HG02852 (cell line): ENCODE data around the gene RUNX1.

ENCODE experiments used
- ATAC-seq: cut with Tn5 transposase; IDR thresholded peaks from one replicate; pipeline ENCODE4 v1.9.1; 2021; ENCODE audit warnings: mild to moderate bottlenecking, moderate library complexity; ENCODE audit not compliant: unreplicated experiment

Gene RUNX1

DNA sequence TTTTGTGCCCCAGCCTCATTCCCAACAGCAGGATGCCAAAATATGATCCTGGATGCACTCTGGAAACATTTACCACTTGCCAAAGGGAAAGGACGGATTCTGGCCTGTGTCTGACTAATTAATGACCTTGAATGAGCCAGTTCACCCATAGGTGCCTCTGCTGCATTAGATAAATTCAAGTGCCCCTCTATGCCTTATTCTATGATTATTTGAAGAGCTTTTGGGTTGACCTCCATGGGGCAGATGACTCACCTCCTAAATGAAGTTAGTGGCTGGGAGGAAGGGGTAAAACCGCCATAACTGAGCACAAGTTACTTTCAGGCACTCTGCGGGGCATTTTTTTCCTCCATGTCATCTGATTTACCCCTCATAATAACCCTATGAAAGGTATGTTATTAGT, 282.2 kb downstream of the RUNX1 start:
- ATAC-seq = no peak

DNA sequence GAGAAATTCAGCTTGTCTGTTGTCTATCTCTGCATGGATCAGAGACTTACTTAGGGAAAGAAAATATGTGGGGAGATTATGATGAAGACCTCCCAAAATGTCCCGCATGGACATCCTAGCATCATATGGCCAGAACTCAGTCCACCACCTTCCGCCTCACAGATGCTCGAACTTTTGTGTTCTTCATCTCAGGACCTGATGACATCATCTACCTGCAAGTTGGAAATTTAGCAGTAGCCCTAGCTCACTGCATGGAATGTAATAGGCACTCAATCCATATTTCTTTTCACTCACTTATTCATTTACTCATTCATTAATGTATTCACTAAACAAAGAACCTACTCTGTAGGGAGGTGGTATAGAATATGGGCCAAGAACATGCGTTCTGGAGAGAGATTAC, 283.5 kb downstream of the RUNX1 start:
- ATAC-seq = no peak

DNA sequence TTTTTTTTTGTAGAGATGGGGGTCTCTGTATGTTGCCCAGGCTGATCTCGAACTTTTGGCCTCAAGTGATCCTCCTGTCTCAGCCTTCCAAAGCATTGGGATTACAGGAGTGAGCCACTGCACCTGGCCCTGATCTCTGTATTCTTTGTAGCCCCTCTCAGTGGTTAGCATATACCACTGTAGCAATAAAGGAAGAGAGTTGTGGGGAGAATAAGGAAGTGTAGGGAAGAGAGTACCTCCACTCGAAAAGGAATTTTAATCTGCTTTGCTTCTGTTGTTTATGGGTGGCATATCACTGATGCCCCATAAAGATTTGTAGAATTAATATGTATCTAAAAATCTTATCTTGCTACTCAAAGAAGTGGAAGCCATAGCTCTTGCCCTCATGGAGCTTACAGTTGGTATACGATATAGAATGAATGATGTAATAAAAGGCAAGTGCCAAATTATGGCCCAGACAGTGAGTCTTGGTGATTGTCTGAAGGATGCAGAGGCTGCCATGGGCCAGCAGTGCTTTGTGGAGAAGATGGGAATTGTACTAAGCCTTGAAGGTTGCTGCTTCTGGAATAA, 284.3 kb downstream of the RUNX1 start:
- ATAC-seq = no peak

DNA sequence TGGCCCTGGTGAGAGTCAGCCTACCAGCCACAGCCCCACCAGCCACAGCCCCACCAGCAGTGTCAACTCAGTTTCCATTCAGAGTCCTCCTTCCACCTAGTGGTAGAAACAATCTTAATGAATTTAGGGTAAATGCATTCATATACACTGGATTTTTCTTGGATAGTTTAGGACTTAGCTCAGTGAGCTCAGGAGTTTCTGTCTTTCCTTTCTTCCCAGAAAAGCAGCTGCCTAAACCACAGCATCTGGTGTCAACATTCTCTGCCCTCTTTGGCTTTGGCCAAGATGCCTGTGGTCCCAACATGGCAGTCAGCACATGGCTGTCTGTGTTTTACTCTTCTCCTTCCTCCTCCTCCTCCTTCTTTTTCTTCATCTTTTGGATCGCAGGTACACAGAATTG, 286.3 kb downstream of the RUNX1 start:
- no peak for ATAC-seq

DNA sequence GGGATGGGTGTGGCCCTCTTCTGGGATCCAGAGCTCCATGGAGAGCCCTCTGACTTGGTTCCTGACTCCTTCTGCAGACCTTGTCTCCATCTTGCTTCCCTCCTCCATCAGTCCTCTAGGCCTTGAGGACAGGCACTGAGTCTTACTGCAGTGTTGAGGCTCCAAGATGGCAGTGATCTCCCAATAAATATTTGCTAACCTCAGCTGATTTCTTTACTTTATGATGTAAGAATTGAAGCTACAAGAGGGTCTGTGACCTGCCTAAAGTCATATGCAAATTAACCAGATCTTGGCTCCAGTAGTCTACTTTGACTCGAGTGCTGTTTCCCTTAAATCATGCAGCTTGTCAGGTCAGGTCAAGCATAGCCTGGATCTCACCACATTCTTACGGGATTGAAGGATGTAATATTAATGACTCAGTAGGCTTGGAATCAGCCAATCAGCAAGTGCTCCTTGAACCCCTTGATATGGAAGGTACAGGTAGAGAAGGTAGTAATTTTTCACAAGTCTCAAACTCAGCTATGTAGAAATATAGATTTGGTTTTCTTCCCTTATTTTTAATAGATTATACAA, 287.3 kb downstream of the RUNX1 start:
- ATAC-seq = no peak

DNA sequence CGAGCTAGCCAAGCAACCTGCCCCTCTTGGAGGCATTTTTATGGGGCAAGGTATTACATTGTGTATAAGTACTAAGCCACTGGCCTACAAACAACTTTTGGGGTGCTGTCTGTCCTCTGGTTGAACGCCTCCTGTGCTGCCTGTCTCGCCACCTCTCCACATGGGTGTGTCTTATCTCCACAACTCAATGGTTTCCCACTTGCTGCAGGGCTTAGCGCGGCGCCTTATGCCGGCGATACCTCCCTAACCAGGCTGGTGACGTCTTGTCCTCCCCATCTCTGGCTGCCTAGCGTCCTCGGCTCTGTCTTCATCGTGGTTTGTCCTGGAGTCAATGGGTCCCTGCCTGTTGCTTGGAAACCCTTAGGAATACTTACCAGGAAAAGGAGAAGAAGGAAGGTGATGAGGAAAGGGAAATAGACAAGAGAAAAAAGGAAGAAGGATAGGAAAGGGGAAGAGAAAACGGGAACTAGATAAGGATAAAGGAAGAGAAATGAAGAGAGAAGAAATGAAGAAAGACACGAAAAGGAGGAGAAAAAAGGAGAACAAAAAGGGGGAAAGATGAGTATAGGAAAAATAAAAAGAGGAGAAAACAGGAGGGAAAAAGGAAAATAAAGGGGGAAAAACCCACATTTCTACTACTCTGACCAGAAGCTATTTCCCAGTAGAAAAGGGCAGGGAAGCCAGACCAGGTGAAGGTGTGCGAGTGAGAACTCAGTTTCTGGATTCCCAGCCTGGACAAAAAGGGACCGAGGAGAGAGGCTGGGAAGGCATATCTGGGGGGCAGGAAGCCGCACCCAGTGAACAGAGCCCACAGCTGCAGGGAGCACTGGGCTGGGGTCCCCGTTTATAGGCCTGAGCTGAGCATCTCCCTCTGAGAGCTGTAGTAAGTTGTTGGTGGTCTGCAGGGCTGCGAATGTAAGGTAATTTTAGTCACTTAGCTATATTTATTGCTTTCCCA, 294.1 kb downstream of the RUNX1 start:
- ATAC-seq = no peak

DNA sequence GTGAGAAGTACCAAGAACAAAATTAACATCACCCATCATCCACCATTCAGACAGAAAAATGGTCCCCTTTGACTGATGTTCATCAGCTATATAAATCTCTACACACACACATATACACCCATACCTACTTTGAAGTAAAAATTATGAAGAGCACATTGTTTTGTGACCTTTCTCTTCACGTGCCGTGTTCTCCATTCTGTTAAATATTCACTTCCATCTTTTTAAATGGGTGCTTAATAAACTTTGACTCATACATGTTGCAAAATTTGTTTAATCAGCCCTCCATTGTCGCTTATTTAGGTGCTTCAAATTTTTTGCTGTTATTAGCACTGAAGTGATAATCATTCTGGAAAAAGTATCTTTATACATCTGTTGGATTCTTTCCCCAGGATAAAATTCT, 300.2 kb downstream of the RUNX1 start:
- no peak for ATAC-seq

DNA sequence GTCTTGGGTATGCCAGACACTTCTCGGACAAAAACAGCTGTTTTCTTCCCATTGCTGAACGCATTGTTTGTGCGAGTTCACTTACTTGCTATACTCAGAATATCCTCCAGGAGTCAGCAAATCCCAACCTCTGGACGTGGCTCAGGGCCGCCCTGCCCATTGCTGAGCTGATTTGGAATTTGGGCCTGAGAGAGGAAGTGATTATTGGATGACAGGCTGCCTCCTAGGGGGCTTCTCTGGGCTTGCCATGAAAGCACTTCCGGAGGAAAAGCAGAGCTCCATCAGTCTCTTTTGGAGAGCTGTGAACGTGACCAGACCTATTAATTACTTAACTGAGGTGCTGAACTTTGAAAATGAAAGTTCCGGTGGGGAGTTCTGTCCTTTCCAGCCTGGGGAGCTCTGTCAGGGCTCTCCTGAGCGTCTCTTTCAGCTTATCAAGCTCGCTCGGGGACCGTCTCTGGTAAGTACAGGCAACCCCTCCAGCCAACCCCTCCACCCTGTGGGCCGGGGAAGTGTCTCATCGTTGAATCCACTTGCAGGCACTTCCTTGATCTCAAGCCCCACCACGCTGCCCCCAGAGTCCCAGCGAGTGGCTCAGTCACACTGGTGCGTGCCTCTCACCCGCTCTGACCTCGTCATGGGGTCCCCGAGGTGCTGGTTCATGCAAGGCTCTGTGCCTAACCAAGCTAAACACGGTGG, 303.4 kb downstream of the RUNX1 start:
- ATAC-seq = peak; percentile 89

DNA sequence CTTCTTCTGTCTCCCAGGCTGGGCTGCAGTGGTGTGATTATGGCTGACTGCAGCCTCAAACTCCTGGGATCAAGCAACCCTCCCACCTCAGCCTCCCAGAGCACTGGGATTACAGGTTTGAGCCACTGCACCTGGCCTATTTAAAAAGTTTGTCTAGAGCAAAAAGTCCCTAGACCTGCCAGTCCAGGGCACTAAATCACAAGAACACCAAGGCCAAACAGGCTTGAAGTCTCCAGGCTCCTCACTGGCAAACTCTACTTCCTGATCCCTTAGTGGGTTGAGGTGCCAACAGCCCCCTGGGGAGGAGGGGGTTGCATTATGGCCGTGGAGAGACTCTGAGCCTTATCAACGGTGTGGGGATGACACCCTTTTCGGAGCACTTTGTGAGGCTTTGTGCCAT, 304.3 kb downstream of the RUNX1 start:
- no peak for ATAC-seq

DNA sequence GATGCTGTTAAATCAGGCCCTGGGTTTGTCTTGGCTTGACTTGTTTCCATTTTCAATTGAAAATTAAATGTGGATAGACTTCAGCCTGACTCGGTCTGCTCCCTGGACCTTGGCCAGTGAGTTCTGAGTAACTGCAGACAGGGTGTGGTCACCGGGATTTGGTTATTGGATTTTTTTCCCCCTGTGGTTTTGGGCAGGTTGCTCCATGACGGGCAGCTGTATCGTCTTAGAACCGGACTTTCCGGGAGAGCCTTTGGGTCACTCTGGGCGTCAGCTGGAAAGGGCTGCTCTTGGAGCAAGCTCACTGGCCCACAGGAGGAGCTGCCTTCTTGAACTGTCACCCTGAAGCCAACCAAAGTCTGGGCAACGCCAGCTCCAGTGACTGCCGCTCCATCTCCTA, 305.3 kb downstream of the RUNX1 start:
- ATAC-seq = no peak

DNA sequence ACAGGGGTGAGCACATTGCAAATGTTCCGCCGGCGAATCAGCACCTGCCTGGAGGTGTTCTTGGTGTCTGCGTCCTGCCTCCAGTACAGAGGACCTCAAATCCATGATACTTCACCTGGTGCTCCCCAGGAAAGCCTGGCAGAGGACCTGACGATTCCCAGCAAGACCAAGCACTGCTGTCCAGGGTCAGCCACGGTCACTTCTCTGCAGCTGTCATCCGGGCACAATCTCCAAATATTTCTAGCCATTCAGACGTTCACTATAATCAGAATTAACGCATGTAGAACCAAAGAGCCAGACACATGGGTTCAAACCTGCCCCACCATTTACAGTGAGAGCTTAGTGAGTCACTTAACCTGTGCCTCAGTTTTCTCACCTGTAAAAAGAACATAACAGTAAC, 305.8 kb downstream of the RUNX1 start:
- no peak for ATAC-seq

DNA sequence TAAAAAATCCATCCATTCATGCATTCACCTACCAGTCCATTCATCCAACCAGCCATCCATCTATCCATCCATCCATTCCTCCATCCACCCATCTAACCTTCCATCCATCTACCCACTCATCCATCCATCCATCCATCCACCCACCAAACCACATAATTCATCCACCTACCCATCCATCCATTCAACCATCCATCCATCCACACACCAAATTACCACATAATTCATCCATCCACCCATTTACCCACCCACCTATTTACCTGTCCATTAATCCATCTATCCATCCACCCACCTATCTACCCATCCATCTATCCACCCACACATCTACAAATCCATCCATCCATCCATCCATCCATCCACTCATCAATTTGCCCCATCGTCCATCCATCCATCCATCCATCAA, 308.9 kb downstream of the RUNX1 start:
- no peak for ATAC-seq
